Measurements from ENCODE around the gene TOMM20L.

DNA sequence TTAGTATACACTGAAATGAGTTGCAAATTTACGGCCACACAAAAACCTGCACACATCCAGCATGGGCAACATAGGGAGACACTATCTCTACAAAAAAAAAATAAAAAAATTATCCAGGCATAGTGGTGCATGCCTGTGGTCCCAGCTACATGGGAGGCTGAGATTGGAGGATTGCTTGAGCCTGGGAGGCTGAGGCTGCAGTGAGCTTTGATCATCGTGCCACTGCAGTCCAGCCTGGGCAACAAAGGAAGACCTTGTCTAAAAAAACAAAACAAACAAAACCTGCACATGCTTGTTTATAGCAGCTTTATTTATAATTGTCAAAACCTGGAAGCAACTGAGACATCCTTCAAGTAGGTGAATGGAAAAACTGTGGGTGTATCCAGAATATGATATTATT is 4.9 kb upstream of the TOMM20L start:
- no peak for TF ChIP-seq EZH2 (IDR thresholded peaks at IDR 0.05; ENCODE audit: insufficient read depth, poor library complexity, severe bottlenecking)
- no peak for TF ChIP-seq EZH2phosphoT487 (IDR thresholded peaks at IDR 0.05; ENCODE audit: insufficient read depth, low read depth)

All from GM23248 (cell line).